GM18507 (cell line): ENCODE measurements around the gene MCAM.

Experiments
- DNase-seq: peaks from one replicate; pipeline ENCODE4 v3.0.0; 2011; ENCODE audit warnings: low read depth; ENCODE audit not compliant: insufficient read length; ENCODE audit errors: extremely low spot score
- FAIRE-seq: peaks from 2 replicates; lab custom pipeline; 2011; peaks lifted over from hg19 to GRCh38; lab: Jason Lieb, UNC

MCAM gene, protein sequence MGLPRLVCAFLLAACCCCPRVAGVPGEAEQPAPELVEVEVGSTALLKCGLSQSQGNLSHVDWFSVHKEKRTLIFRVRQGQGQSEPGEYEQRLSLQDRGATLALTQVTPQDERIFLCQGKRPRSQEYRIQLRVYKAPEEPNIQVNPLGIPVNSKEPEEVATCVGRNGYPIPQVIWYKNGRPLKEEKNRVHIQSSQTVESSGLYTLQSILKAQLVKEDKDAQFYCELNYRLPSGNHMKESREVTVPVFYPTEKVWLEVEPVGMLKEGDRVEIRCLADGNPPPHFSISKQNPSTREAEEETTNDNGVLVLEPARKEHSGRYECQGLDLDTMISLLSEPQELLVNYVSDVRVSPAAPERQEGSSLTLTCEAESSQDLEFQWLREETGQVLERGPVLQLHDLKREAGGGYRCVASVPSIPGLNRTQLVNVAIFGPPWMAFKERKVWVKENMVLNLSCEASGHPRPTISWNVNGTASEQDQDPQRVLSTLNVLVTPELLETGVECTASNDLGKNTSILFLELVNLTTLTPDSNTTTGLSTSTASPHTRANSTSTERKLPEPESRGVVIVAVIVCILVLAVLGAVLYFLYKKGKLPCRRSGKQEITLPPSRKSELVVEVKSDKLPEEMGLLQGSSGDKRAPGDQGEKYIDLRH

DNA sequence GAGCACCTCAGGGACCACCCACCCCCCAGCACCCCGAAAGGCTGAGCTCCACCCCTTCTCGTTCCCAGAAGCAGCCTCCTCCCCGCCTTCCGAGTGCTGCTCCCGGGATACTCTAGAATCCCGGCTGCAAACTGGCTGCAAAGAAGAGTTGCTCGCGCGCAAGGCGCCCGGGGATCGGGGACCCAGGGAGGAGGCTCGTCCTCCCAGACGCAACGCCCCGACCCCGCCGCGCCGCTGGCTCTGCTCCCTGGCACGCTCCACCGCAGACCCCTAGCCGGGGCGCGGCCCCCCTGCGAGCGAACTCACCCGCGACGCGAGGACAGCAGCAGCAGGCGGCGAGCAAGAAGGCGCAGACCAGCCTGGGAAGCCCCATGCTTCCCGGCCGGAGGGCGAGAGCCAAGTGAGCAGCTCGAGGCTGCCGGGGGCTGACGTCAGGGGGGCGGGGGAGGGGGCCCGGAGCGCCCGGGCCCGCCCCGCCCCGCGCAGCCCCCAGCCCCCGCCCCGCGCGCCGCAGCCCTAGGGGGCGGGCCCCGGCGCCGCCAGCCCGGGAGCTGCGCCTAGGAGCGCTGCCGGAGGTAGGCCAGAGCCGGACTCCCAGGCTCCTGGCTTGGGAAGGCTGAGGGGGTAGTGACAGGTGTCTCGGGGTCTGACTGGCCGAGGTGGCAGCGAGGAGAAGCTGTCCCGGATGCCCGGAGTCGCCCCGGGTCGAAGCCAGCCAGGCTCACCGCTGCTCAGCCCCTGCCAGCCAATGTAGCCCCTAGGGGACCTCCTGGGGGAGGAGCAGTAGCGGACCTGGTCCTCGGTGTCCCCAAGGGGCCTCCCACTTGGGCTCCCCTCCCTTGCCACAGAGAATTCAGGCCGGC is at the start of gene MCAM:
Gene MCAM (minus strand): TSS at position 402 of the 863 bp plus-strand sequence. CDS start 29 bp downstream, at position 373.
- DNase-seq: no peak
- no peak for FAIRE-seq

DNA sequence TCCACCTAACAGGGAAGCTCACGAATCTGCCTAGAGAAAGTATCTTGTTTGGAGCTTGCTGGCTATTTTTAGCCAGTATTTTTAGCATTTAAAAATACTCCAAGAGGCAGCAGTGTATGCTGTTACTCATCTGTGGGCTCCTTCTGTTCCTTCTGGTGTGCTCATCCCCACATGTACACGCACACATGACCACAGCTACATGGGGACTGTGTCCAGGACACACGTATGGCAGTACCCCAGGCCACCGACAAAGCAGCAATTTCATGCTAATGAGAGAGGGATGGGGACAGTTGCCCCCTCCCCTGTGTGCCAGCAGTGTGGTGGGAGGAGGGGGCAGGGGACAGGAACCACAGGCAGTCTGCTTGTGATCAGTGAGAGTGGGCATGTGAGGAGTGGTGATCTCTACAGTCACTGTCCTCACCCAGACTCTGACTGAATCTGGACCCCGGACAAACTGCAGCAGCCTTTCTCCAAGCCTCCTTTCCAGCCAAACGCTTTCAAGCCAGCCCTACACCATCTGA is 48.2 kb upstream of the MCAM start:
- DNase-seq (no peak), FAIRE-seq (no peak)

DNA sequence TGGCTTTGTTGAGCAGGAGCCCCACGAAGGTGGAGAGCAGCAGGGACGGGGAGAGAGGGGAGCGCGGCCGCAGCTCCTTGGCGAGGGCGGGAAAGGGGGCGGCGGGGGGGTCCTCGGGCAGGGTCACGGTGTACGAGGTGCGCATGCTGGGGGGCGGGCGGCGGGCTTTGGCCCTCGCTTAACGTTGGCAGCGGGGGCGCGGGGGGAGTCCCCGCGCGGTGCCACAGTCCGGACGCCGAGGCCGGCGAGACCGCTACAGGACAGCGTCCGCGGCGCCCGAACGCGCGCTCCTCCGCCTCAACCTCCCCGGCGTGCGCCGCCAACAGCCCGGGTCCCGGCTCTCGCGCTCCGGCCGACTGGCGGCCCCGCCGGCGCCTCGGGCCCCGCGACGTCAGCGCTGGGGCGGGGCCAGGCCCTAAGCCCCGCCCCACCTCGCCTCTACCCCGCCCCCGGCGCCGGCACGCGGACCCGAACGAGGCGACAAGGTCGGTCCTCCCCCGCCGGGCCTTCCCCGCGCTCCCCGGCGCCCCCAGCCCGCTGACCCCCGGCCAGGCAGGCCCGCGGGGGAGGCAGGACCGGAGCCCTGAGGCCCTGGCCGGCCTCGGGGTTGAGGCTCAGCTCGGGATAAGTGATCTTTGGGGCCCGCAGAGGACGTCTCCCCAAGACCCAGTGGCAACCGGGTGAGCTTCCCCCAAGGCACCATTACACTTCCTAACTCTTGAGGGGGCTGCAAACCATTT is 47.1 kb upstream of the MCAM start:
- FAIRE-seq (no peak), DNase-seq (peak; percentile 62)

DNA sequence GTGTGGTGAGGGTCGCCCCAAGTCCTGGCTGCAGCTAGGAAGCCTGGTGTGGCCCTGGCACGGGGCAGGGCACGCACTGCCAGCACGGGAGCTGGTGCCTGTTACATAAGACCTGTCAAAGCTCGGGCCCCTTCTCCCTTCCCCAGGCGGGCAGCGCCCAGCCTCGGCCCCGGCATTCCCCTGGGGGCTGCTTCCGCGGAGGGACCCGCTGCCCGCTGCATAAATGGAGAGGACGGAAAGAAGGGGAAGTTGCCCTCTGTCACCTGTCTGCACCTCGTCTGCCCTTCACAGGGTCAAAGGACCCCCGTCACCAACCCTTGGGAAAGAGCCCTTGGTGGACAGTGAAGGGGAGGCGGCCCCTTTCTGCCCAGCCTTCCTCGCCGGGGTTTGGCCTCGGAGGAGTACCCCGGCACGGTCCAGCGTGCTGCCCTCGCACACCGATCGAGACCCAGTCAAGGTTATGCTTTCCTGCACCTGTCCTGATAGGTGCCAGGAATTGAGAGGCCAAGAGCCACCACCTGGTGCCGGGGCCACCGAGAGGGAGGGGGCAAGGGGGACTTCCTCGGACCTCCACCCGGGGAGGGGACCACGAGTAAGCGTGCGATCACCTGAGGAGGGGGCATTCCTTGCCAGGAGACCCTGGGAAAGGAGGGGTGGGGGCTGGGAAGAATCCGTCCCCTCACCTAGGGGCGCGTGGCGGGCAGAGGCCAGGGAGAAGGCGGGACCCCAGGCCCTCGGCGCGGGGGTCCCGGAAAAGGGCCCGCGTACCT is 46.3 kb upstream of the MCAM start:
- FAIRE-seq (no peak), DNase-seq (no peak)

DNA sequence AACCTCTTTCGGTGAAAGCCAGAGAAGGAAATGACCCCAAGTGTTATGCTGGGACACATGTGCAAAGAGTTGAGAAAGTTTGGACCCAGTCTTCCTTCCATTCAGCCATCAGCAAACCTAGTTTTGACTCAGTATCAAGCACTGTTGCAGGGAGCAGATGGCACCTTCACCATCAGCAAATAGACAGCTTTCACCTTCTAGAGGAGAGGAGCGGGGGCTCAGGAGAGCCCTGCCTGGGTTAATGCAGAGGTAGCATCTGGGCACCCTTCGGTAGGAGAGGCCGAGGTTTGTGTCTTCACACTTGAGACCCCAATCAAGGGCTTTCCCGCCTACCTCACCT is 45.8 kb upstream of the MCAM start:
- FAIRE-seq: no peak
- no peak for DNase-seq

DNA sequence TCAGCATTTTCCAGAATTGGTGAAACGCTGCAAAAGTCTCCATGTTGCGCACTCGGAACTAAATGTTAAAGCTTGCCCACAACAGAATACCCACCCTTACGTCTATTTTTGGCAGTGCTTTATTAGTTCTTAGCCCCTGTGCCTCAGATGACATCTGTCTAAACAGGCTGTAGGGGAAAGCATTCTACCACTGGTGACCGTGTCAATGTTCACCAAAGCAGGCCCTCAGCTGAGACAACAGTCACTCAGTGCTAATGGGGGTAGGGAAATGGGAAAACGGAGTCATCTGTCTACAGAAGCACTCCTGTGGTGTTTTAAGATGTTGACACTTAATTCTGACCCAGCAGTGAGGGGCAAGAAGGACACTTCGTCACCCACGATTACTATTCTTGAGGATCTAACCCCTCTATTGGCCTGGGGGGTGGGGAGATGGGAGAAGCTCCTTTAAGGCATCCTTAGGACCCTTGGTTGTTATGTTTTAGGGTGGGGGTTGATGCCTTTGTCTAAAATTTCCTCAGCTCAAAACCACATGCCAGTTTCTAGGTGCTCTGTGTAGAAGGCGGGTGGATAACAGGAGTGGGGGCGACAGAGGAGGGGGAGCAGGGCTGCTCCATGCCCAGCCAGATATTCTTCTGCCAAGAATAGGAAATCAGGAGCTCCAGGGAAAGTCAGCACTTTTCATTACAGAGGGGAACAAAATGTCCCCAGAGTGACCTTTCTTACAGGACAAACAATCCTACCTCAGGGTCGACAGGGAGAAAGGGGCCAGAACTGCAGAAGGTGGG is 45.2 kb upstream of the MCAM start:
- no peak for FAIRE-seq
- no peak for DNase-seq

DNA sequence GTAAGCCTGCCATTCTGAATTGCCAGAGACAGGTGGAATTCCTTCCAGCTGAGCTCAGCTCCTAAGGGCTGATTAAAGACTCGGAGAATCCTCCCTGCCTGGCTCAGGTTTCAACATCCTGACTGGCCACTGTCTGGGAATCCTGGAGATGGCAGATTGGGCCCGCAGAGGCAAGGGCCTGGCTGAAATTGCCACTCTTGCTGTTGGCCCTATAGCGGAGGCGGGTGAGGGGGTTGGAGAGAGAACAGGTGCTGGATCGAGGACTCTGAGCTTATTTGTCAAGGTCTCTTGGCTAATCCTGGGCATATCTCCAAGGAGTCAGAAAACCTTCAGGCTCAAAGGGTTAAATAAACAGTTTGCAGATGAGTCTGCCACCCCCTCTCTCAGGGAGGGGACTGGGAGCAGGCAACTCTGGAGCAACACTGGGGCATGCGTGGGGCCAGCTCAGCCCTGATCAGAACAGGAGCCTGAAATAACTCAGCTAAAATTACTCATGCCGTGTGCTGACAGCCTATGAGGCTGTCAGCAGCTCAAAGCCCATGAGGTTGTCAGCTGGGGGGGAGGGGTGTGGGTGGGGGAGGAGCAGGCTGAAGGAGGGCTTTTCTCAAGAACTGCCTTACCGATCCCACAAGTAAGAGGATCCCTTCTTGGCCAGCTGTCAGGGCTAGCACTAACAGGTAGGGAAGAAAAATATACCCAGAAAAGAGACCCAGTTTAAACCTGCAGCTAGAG is 44.3 kb upstream of the MCAM start:
- FAIRE-seq: no peak
- no peak for DNase-seq

DNA sequence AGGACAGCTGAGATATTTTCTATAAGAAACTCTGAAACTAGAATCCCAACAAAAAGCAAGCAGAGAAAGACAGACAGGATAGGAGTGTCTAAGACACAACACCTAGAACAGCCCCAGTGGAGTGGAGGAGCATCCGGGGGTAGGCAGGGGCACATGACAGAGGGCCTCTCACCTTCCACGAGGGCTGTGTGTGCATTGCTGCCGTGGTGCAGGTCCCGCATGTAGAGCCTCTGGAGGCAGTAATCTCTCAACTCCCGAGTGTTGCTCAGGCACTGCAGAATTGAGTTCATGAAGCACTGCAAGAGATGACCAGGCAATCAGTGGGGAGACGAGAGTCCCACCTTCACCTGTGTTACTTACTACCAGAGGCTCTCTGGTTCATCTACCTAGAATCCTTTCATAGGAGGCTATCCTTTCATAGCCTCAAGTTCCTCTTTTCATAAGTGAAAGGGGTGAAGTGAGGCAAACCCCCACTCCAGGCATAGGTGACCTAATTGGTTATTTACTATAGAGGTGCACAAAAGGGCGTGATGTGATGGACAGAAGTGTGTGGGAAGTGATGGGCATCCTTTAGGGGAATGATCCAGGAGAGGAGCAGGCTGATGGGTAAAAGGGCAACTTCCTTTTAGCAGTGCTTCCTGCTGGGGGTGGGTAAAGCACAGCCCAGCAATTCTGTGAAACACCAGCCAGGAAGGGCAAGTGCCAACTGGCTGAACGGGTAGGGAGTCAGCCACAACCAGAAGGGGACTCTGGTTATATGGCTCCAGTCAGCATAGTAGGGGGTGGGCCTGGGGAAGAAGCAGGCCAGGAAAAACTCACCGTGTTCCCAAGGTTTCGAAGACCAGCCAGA is 42.7 kb upstream of the MCAM start:
- no peak for FAIRE-seq
- DNase-seq: no peak

DNA sequence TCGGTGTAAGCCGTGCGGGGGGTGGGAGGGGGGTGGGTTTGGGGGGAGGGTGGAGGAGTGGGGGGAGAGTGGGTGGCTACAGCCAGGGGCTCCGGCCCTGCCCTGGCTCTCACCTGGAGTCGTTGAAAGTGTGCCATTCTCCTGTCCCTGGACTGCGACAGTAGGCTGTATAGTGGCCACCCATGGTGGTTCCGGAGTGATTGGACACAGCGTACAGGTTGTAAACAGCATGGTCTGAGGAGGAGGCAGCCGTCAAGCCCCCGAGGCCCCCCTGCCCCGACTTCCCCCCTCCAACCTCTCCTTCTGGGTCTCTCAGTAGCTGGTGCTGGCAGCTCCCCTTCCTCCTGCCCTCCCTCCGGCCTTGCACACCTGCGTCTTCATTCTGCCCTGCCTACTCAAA is 40.1 kb upstream of the MCAM start:
- DNase-seq (no peak), FAIRE-seq (no peak)

DNA sequence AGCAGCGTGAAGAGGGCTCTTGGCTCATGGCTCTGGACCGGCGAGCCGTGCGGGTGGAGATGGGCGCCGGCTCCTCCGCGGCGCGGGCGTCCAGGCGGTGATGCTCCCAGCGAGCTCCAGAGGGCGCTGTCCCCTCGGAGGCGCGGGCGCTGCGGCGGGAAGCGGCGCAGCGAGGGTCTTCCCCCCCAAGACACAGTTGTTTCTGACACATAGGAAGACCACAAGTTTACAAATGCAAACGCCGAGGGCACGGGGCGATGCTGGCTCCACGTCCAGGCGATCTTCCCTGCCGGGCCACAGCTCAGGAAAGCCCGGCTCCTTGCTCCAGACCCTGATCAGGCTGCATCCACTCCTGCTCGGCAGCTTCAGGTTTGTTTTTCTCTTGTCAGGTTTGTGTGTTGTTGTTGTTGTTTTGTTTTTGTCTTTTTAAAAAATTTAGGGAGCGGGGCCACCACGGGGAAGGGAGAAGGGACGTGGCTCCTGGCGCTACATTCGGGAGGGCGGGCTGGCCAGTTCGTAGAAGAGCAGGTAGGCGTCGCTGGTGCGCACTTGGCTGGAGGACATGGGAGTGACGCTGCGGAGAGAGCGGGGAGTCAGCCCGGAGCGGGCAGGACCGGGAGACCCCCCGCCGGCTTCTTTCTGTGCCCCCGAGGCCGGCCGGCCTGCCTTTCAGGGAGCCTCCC is 39.6 kb upstream of the MCAM start:
- FAIRE-seq (peak; percentile 60), DNase-seq (peak; percentile 65)

DNA sequence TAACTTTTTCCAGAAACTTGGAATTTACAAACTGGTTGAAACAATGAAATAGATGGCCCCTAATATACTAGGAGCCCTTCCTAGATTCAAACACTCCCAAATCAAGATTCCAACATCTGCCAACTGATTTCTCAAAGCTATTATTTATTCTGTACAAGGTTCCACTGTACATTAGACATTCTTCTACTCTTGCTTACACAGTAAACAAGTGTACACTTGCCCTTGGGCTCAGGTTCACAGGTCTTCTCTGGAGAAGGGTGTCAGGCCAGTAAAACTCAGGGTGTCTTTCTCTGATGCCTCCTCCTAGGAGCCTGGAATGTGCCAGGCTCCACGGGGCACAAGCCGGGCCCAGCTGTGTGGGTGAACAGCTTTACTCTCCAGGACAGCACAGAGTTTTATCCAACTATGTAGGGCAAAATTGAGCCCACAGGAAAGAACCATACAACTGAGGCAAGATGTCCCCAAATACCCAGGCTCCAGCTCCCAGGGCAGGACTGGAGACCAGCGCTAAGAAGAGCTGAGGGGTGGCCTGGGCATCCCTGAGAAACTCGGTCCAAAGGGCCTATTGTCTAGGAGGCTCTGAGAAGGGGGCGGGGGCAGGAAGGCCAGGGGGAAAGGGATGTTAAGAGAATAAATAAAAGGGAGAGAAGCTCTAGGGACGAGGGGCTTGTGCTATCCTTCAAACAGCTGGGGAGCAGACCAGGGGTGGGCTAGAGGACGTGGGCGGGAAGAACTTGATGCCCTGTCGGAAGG is 38.3 kb upstream of the MCAM start:
- no peak for DNase-seq
- FAIRE-seq: no peak

DNA sequence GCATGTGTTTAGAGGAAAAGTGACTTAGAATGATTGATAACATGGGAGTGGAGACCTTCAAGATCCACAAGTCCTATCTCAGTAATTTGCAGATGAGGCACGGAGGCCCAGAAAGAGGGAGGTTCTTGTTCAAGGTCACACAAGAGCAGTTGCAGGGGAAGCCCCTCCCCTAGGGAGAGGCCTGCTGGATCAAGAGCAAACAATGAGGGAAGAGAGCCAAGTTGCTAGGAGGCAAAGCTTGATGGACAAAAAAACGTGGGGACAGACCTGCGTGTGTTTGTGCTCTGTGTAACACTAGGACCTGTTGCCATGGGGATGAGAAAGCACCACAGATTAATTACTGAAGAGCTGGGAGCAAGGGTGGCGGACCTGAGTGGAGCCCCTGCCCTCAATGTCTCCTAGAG is 35.9 kb upstream of the MCAM start:
- FAIRE-seq (no peak), DNase-seq (no peak)

DNA sequence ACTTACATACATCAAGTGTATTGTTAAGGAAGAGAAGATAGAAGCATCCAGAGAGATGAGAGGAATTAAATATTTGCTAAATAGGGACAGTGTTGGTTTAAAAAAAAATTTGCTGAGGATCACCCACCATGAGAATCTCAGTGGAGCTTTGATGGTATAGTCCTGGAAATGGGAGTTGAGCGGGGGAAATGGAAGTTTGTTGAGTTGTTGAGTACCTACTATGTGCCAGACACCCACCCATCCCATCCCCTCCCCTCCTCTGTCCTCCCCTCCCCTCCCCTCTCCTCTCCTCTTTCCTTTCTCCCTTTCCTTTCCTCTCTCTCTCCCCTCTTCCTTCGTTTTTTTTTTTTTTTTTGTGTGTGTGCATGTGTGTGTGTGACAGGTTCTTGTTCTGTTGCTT is 34.3 kb upstream of the MCAM start:
- DNase-seq (no peak), FAIRE-seq (no peak)

DNA sequence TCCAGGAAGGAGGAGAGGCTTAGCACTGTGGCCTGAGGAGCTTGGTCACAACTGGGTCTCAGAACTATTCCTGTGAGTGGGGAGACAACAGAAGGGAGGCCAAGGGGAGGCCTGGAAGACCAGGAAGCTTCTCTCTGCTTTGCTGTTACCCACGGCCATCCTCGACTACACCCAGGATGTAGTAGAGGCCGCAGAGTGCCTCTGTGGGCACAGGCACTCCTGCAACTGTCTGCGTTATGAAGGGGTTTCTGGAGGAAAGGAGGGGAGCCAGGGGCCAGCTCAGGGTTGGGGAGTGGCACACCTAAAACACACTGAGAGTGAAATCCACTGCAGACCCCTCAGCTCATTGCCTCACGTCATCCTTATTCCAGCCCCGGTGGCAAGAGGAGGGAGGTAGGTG is 33.4 kb upstream of the MCAM start:
- DNase-seq: no peak
- FAIRE-seq: no peak

DNA sequence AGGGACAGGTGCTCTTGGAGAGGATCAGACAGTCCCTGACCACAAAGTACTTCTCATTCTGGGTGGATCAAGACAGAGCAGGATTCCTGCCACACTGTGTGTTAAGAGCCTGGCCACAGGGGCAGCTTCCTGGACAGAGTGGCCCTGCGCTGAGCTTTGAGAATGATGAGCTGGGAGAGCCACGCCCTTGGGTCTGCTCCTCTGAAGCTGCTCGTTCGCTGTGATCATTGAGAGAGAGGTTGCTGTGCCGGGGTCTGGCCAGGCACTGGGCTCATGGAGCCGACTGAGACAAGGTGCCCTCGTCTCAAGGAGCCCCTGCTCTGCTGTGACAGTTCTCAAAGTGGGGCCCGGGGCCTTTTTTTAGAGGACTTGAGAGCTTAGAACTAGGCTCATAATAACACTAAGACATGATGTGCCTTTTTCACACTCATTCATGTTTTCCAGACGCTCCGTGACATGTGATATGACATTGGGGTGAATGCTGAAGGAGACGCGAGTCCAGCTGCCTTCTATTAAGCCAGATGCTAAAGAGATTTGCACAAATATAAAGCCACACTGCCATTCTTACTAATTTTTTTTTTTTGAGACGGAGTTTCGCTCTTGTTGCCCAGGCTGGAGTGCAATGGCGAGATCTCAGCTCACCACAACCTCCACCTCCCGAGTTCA is 31.1 kb upstream of the MCAM start:
- no peak for FAIRE-seq

More for the DNA sequence above, 31.1 kb upstream of the MCAM start:
- DNase-seq: no peak
